Chondrocyte (in vitro differentiated cells): Measurements from ENCODE around the gene TXK. TPM values are rescaled to one million over a fixed set of nuclear protein-coding genes. Genes with fewer than 3 reads are reported as not detected.

ENCODE experiments used
- DNase-seq: peaks from one replicate; pipeline ENCODE4 v3.0.0; 2021; ENCODE audit warnings: mixed read lengths, low spot score
- H3K27ac Mint-ChIP-seq: one replicate; pipeline ENCODE4 v1.8.0; 2021; ENCODE audit warnings: mild to moderate bottlenecking, moderate library complexity, mixed read lengths; ENCODE audit not compliant: unreplicated experiment
- H3K27me3 Mint-ChIP-seq: 2 replicates; pipeline ENCODE4 v1.8.0; 2021; ENCODE audit warnings: low read depth, mixed read lengths
- H3K36me3 Mint-ChIP-seq: 2 replicates; pipeline ENCODE4 v1.8.0; 2021; ENCODE audit warnings: low read depth, mixed read lengths
- H3K4me1 Mint-ChIP-seq: 2 replicates; pipeline ENCODE4 v1.8.0; 2021; ENCODE audit warnings: low read depth, mild to moderate bottlenecking, mixed read lengths
- H3K4me3 Mint-ChIP-seq: one replicate; pipeline ENCODE4 v1.8.0; 2021; ENCODE audit warnings: mild to moderate bottlenecking, moderate library complexity, mixed read lengths; ENCODE audit not compliant: unreplicated experiment
- H3K9me3 Mint-ChIP-seq: 2 replicates; pipeline ENCODE4 v1.8.0; 2021; ENCODE audit warnings: low read depth, mixed read lengths
- total RNA-seq: library from RNA; stranded (reverse); gene quantifications from 3 replicates; pipeline ENCODE4 v1.2.1, GENCODE V29; 2021
- TF ChIP-seq, protein P1 (sequence below): fragments of 200-600 bp; sonication (generic); IDR thresholded peaks from 2 replicates; pipeline ENCODE4 v1.5.0; 2021; ENCODE audit warnings: antibody characterized with exemption, mild to moderate bottlenecking, moderate library complexity

Gene TXK
- total RNA-seq, 1 donor from 2014 or later, result 0.22 TPM

DNA sequence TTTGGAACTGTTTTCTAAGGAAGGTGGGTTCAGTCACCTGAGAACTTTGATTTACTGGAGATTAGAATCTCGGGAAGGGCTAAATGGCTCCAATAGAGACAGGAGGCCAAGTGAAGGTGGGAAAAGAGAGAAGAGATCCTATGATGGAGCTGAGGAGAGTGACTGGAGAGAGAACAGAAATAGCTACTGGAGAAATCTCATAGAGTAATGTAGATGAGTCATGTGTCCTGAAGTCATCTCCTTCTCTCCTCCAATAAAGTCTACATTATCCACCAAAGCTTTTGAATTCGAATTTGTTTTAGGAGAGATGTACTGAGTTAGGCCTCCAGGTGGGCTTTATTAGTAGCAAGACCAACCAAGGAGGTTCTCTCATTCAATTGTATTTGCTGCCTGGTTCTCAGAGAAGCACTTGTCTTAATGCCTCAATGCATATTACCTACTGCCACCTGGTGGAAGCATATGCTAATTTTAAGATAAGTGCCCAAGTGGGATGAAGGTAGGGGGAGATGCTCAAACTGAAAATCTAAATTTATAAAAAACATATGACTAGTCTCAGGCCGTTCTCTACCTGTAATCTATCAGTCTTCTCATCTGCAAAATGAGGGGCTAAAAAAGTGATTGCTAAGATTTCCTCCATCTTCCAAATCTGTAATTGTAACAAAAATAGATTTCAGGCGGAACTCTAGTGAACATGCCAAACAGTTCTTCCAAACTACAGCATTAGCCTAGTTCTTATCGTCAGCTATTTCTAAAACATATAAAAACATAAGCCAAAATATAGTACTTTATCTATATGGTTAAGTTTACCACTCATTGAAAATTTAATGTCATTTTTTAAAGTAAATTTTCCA, 24.4 kb downstream of the TXK start:
- no peak for DNase-seq
- no peaks in the 10 kb centered on the region for H3K4me1 Mint-ChIP-seq
- TF ChIP-seq, protein P1, sequence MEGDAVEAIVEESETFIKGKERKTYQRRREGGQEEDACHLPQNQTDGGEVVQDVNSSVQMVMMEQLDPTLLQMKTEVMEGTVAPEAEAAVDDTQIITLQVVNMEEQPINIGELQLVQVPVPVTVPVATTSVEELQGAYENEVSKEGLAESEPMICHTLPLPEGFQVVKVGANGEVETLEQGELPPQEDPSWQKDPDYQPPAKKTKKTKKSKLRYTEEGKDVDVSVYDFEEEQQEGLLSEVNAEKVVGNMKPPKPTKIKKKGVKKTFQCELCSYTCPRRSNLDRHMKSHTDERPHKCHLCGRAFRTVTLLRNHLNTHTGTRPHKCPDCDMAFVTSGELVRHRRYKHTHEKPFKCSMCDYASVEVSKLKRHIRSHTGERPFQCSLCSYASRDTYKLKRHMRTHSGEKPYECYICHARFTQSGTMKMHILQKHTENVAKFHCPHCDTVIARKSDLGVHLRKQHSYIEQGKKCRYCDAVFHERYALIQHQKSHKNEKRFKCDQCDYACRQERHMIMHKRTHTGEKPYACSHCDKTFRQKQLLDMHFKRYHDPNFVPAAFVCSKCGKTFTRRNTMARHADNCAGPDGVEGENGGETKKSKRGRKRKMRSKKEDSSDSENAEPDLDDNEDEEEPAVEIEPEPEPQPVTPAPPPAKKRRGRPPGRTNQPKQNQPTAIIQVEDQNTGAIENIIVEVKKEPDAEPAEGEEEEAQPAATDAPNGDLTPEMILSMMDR, result peak; percentile 79
- peaks cover 13% of the 10 kb centered on the region for H3K27me3 Mint-ChIP-seq
- H3K9me3 Mint-ChIP-seq, result no peaks in the 10 kb centered on the region
- H3K27ac Mint-ChIP-seq, result no peak overlapping the region
- H3K36me3 Mint-ChIP-seq, result no peaks in the 10 kb centered on the region
- no peak overlapping the region for H3K4me3 Mint-ChIP-seq

DNA sequence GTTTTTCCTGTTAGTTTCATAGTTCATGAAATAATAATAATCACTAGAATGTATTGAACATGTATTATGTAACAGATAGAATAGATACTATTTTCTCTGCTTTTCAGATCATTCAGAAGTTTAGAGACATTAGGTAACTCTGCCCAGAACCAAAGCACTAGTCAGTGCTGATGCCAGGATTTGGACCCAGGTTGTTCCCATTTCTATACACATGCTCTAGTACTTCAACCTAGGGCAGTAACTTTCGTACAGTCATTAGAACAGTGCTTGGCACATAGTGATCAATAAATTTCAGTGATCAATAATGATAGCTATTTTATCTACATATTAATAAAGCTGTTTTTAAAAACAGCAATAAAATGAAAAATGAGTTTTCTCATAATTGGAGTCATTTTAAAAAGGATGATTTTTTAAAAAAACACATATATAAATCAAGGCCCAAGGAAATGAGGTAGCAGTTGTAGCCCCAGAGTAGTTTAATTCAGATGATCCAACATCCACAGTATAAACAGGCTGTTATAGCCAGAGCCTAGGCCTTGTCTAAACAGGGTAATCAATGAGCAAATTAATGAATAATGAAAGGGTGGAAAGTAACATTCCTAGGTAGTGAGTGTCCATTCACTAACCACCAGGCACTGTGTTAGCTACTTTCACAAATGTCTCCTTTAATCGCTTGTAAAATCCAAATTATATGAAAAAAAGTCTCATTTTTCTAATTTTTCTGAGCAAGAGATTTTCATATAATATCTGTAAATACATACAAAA, 25.6 kb downstream of the TXK start:
- peaks cover 13% of the 10 kb centered on the region for H3K27me3 Mint-ChIP-seq
- TF ChIP-seq, protein P1, result no peak
- DNase-seq, result no peak

DNA sequence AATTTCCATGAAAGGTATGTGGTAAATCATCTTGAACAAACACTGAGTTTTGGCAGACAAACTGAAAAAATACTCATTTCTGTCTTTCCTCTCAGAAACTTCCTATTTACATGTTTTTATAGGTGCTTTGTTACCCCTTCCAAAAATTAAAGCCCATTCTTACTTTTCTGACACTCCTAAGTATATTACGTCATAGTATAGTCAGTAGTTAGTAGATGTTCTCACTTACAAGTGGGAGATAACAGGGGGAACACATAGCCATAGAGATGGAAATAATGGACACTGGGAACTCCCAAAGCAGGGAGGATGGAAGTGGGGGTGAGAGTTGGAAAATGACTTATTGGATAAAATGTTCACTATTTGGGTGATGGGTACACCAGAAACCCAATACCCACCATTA, 28.8 kb downstream of the TXK start:
- H3K27ac Mint-ChIP-seq, result no peak overlapping the region

More for the DNA sequence above, 25.6 kb downstream of the TXK start:
- H3K4me1 Mint-ChIP-seq, result no peaks in the 10 kb centered on the region
- H3K36me3 Mint-ChIP-seq, result no peaks in the 10 kb centered on the region
- H3K4me3 Mint-ChIP-seq, result no peak overlapping the region
- no peaks in the 10 kb centered on the region for H3K9me3 Mint-ChIP-seq
- H3K27ac Mint-ChIP-seq, result no peak overlapping the region

DNA sequence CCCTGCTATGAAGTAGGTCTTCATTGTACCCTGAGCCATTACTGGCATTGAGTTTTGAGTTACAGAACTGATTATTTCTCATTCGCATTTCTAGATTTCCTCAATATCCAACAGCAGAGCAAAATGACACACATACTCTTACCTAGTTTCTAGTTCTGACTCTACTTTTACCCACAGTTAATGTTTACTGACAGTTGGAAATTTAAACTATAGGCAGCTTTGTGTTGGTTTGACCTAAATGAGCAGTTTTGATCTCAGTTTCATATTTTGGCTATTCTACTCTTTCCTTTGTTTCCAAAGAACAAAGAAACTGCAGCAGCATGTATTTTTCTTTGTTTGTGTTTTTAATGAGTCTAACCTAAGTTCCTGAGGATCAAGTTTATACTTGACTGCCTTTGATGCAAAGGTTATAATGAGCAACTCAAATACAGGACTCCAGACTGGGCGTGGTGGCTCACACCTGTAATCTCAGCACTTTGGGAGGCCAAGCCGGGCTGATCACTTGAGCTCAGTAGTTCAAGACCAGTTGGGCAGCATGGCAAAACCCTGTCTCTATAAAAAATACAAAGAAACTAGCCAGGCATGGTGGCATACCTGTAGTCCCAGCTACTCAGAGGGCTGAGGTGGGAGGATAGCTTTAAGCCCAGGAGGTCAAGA, 30.4 kb downstream of the TXK start:
- Mint-ChIP-seq H3K27me3 (peaks cover 11% of the 10 kb centered on the region), H3K4me1 (no peaks in the 10 kb centered on the region), H3K9me3 (no peaks in the 10 kb centered on the region), H3K27ac (no peak overlapping the region), H3K36me3 (no peaks in the 10 kb centered on the region), H3K4me3 (no peak overlapping the region)
- no peak for DNase-seq
- TF ChIP-seq, protein P1, result no peak

More for the DNA sequence above, 28.8 kb downstream of the TXK start:
- Mint-ChIP-seq H3K27me3 (peaks cover 11% of the 10 kb centered on the region), H3K9me3 (no peaks in the 10 kb centered on the region), H3K4me3 (no peak overlapping the region), H3K36me3 (no peaks in the 10 kb centered on the region), H3K4me1 (no peaks in the 10 kb centered on the region)
- TF ChIP-seq, protein P1, result no peak
- no peak for DNase-seq

DNA sequence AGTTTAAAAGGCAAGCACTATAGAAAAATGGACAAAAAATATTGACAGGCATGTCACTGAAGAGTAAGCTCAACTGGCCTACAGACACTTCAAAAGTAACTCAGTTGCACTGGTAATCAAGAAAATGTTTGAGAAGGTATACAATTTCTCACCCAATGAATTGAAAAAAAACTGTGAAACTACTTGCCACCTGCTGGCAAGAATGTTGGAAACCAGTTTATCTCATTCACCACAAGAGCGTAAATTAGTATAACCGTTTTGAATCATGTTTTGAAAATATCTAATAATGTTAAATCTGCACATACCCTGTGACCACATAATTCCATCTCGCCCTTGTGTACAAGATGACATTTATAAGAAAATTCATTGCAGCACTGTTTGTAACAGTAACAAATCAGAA, 31.7 kb downstream of the TXK start:
- no peak for DNase-seq

More for the DNA sequence above, 31.7 kb downstream of the TXK start:
- peaks cover 14% of the 10 kb centered on the region for H3K27me3 Mint-ChIP-seq
- H3K9me3 Mint-ChIP-seq, result no peaks in the 10 kb centered on the region
- no peak overlapping the region for H3K4me3 Mint-ChIP-seq
- H3K27ac Mint-ChIP-seq, result no peak overlapping the region
- H3K4me1 Mint-ChIP-seq, result no peaks in the 10 kb centered on the region
- H3K36me3 Mint-ChIP-seq, result no peaks in the 10 kb centered on the region
- TF ChIP-seq, protein P1, result peak; percentile 58
